GM12801 (cell line): ENCODE results near the gene ANKFY1.

Source experiments
- TF ChIP-seq, protein P1 (sequence below): IDR thresholded peaks from one replicate; pipeline ENCODE4 v1.5.1; 2011; ENCODE audit warnings: control low read depth; ENCODE audit not compliant: insufficient read length; ENCODE audit errors: extremely low read depth

ANKFY1 gene

GRCh38 chr17:4304417-4305027, 40.7 kb upstream of the ANKFY1 start:
- TF ChIP-seq, protein P1, sequence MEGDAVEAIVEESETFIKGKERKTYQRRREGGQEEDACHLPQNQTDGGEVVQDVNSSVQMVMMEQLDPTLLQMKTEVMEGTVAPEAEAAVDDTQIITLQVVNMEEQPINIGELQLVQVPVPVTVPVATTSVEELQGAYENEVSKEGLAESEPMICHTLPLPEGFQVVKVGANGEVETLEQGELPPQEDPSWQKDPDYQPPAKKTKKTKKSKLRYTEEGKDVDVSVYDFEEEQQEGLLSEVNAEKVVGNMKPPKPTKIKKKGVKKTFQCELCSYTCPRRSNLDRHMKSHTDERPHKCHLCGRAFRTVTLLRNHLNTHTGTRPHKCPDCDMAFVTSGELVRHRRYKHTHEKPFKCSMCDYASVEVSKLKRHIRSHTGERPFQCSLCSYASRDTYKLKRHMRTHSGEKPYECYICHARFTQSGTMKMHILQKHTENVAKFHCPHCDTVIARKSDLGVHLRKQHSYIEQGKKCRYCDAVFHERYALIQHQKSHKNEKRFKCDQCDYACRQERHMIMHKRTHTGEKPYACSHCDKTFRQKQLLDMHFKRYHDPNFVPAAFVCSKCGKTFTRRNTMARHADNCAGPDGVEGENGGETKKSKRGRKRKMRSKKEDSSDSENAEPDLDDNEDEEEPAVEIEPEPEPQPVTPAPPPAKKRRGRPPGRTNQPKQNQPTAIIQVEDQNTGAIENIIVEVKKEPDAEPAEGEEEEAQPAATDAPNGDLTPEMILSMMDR, result no peak

- TF ChIP-seq, protein P1, result no peak
Observed at GRCh38 chr17:4301066-4301465, 37.3 kb upstream of the ANKFY1 start.

GRCh38 chr17:4297351-4297750, 33.6 kb upstream of the ANKFY1 start:
- TF ChIP-seq, protein P1, result no peak

DNA sequence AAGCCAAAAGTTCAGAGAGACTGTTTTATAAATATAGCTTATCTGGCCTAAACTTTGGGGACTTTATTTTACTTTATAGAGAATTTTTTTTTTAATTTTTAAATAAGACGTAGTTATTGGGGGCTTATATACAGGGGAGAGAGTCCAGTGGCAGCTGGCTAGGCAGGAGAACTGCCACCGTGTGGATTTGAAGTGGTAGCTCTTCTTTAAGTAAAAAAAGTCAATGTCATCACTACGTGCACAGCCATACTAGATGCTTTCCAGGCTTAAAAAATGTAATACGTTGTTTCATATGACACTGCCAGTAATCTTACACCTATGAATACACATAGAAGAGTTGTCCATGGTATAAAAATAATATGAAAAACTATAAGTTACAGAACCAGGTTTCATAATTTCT, 31.9 kb upstream of the ANKFY1 start:
- TF ChIP-seq, protein P1, result no peak

- TF ChIP-seq, protein P1, result no peak
Observed at GRCh38 chr17:4293572-4293971, 29.8 kb upstream of the ANKFY1 start.

GRCh38 chr17:4287710-4288109, 23.9 kb upstream of the ANKFY1 start:
- TF ChIP-seq, protein P1, result no peak

GRCh38 chr17:4276514-4276913, 12.7 kb upstream of the ANKFY1 start:
- TF ChIP-seq, protein P1, result no peak

DNA sequence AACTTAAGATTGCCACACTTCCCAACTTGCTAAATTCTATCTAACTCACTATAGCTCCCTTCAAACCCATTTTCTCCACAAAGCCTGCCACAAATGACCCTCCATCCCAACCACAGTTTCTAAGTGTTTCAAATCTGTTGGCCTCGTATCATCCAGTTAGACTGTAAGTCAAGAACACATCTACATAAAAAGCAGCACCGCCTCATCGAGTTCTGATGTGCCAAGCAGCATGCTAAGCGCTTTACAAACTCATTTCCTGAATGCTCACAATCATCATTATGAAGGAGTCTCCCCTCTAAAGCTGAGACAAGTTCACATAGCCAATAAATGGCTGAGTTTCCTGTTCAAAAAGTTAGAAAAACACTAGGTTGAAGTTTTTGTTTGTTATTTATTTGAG, 9.2 kb upstream of the ANKFY1 start:
- TF ChIP-seq, protein P1, result no peak
